Left kidney (tissue), 2 donors: Measurements from ENCODE around the gene PREPL. TPM values are rescaled to one million over a fixed set of nuclear protein-coding genes. Genes with fewer than 3 reads are reported as not detected.

Experiments
- DNase-seq: peaks from one replicate; pipeline ENCODE4 v3.0.0-alpha.2; 2013
- polyA plus RNA-seq: library from polyadenylated mRNA; unstranded; fragments of 120-200 nt; gene quantifications from one replicate; pipeline ENCODE4 v1.2.1, GENCODE V29; 2013; ENCODE audit not compliant: insufficient read length

PREPL gene
- polyA plus RNA-seq, 1 donor, result 159 TPM

- DNase-seq, result no peak
Measured at GRCh38 chr2:44296653-44297052, 64.6 kb downstream of the PREPL start.

GRCh38 chr2:44295633-44296359, 65.5 kb downstream of the PREPL start:
- no peak for DNase-seq

GRCh38 chr2:44295113-44295512, 66.2 kb downstream of the PREPL start:
- DNase-seq, result no peak

DNA sequence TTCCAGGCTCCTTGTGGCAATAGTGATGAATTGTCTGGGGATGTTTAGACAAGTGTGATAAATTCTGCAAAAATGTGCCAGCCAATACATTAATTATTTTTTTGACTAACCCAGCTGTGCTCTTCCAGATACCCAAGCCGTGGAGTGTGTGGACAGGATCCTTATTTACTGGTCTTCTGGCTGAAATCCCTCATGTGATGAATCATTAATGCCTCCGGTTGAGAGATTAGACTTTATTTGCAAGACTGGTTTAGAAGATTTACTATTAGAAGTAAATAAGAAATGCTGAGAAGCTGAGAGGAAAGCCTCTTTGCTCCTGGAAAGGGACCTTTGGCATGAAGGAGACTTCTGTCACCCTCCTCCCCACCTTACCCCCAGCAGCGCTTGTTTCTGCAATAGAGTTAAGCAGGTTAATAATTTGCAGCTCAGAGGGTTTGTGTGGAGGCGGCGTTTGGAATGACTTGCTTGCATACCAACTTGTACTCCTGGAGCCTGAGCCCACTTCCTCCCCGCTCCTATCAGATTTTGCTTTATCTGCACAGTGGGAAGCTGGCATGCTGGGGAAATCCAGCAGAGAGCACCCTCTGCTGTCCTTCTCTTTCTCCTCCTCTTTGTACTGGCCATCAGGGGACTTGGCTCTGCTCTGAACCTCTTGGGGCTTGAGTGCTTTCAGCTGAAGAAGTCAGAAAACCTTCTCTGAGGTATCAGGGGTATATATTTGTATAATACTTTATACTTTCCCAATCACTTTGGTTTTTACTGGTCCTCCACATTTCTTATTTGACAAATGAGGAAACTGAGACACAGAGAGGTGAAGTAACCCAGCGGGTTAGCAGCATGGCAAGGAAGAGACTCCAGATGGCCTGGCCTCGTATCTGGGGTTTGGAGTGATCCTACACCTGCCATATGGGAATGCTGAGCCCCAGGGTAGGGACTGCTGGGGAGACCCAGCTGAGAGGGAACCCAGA, 69.7 kb downstream of the PREPL start:
- peak; percentile 79 for DNase-seq

GRCh38 chr2:44290261-44290660, 71.0 kb downstream of the PREPL start:
- DNase-seq, result no peak

GRCh38 chr2:44286884-44287638, 74.2 kb downstream of the PREPL start:
- no peak for DNase-seq

GRCh38 chr2:44286119-44286883, 75.0 kb downstream of the PREPL start:
- no peak for DNase-seq

DNA sequence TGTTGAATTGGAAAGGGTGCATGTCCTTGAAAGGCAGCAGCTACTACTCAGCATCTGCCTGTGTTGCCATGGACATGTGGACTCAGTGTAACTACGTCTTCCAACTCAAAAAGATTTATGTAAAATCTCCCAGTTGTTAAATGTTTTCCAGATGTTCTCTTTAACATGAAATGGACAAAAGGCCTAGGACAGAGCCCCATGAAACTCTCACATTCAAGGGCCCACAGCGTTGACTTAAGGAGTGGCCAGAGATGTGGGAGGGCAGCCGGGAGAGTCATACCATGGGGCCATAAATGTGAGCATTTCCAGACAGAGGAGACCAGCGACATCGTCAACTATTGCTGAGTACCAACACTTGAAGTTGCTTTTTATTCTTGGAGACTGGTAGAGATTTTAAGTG, 76.1 kb downstream of the PREPL start:
- no peak for DNase-seq

GRCh38 chr2:44283116-44283666, 78.1 kb downstream of the PREPL start:
- no peak for DNase-seq

- DNase-seq, result no peak
Measured at GRCh38 chr2:44280869-44281268, 80.4 kb downstream of the PREPL start.

DNA sequence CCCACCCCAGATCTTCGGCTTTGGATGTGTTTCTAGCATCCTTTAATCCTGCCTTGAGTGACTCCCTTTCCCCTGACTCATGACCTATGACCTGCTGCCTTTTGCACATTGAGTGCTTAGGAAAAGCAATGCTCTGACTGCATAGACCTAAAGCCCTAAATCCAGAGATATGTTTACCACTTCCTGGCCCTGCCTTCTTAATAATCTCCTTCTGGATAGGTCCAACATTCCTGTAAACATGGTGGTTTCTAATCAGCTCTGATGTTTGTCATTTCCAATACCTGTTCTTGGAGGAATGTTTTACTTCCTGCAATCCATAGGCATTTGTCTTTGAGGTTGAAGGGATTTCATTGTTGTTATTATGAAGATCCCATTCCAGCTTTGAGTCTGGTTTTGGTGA, 83.8 kb downstream of the PREPL start:
- no peak for DNase-seq

GRCh38 chr2:44275927-44276303, 85.4 kb downstream of the PREPL start:
- no peak for DNase-seq

DNA sequence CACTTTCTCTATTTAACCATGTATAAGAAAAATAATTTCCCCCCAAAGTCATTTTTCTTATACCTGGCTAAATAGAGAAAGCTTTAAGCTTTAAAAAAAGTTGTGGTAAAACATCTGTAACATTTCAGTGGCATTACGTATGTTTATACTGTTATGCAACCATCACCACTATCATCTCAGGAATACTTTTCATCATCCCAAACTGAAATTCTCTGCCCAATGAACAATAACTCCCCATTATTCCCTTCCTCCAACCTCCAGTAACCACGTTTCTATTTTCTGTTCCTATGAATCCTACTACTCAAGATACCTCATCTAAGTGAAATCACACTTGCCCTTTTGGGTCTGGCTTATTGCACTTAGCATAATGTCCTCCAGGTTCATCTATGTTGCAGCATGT, 87.7 kb downstream of the PREPL start:
- DNase-seq, result no peak

- DNase-seq, result no peak
Measured at GRCh38 chr2:44273076-44273475, 88.2 kb downstream of the PREPL start.

- DNase-seq, result no peak
Measured at GRCh38 chr2:44271296-44271695, 90.0 kb downstream of the PREPL start.

- DNase-seq, result no peak
Measured at GRCh38 chr2:44269831-44270230, 91.5 kb downstream of the PREPL start.

GRCh38 chr2:44267796-44268648, 93.3 kb downstream of the PREPL start:
- DNase-seq, result no peak
